GM23338 (cell line): ENCODE results near the gene SIGLEC8. TPM values are rescaled to one million over a fixed set of nuclear protein-coding genes. Genes with fewer than 3 reads are reported as not detected.

Source experiments
- ATAC-seq: fragments of 200-7000 bp; cut with Tn5 transposase; 3 replicates; pipeline ENCODE4 v1.9.1; 2020
- DNase-seq: peaks from one replicate; pipeline ENCODE4 v3.0.0-alpha.2; 2015; ENCODE audit warnings: low spot score
- H2AFZ ChIP-seq: fragments of 200-600 bp; sonication (generic); 2 replicates; pipeline ENCODE4 v1.8.0; 2016; ENCODE audit warnings: antibody characterized with exemption, mild to moderate bottlenecking, moderate library complexity
- H3F3A ChIP-seq: fragments of 200-600 bp; sonication (generic); replicated peaks from 2 replicates; pipeline ENCODE4 v1.8.0; 2017; ENCODE audit warnings: antibody characterized with exemption, mixed run types, low read depth
- H3K27ac ChIP-seq: fragments of 200-600 bp; sonication (generic); 2 replicates; pipeline ENCODE4 v1.6.1; 2016; ENCODE audit warnings: low read depth
- H3K27me3 ChIP-seq: fragments of 200-600 bp; sonication (generic); 2 replicates; pipeline ENCODE4 v1.8.0; 2016; ENCODE audit warnings: mild to moderate bottlenecking, mixed run types, moderate library complexity; ENCODE audit not compliant: insufficient read depth
- H3K36me3 ChIP-seq: fragments of 200-600 bp; sonication (generic); 2 replicates; pipeline ENCODE4 v1.8.0; 2016; ENCODE audit warnings: mild to moderate bottlenecking; ENCODE audit not compliant: insufficient read depth
- H3K4me1 ChIP-seq: fragments of 200-600 bp; sonication (generic); 2 replicates; pipeline ENCODE4 v1.8.0; 2016; ENCODE audit warnings: mild to moderate bottlenecking, moderate library complexity; ENCODE audit not compliant: insufficient read depth
- H3K4me2 ChIP-seq: fragments of 200-600 bp; sonication (generic); 2 replicates; pipeline ENCODE4 v1.7.1; 2017; ENCODE audit warnings: mixed run types
- H3K4me3 ChIP-seq: fragments of 200-600 bp; sonication (generic); 2 replicates; pipeline ENCODE4 v1.6.1; 2016; ENCODE audit warnings: mixed run types
- H3K79me2 ChIP-seq: fragments of 200-600 bp; sonication (generic); replicated peaks from 2 replicates; pipeline ENCODE4 v1.8.0; 2017; ENCODE audit warnings: mild to moderate bottlenecking; ENCODE audit not compliant: insufficient read depth
- H3K9me2 ChIP-seq: fragments of 200-600 bp; sonication (generic); 2 replicates; pipeline ENCODE4 v1.8.0; 2017; ENCODE audit not compliant: insufficient read depth
- H4K20me1 ChIP-seq: fragments of 200-600 bp; sonication (generic); replicated peaks from 2 replicates; pipeline ENCODE4 v1.8.0; 2017; ENCODE audit warnings: mild to moderate bottlenecking; ENCODE audit not compliant: insufficient read depth
- H3K27ac Mint-ChIP-seq: 2 replicates; pipeline ENCODE4 v1.8.0; 2020; ENCODE audit warnings: inconsistent platforms, mild to moderate bottlenecking, moderate library complexity, mixed read lengths
- H3K27me3 Mint-ChIP-seq: 3 replicates; pipeline ENCODE4 v1.8.0; 2022; ENCODE audit warnings: low read depth, mild to moderate bottlenecking, moderate library complexity, mixed read lengths, inconsistent platforms; ENCODE audit not compliant: insufficient read depth, poor library complexity
- H3K36me3 Mint-ChIP-seq: 3 replicates; pipeline ENCODE4 v1.8.0; 2021; ENCODE audit warnings: low read depth, mild to moderate bottlenecking, inconsistent platforms, moderate library complexity, mixed read lengths
- H3K4me1 Mint-ChIP-seq: 3 replicates; pipeline ENCODE4 v1.8.0; 2020; ENCODE audit warnings: mild to moderate bottlenecking, inconsistent platforms, mixed read lengths
- H3K4me3 Mint-ChIP-seq: 3 replicates; pipeline ENCODE4 v1.8.0; 2021; ENCODE audit warnings: moderate library complexity, mild to moderate bottlenecking, inconsistent platforms, mixed read lengths
- H3K9me3 Mint-ChIP-seq: 3 replicates; pipeline ENCODE4 v1.8.0; 2020; ENCODE audit warnings: moderate library complexity, mild to moderate bottlenecking, inconsistent platforms, mixed read lengths
- CREB1 ChIP-seq: fragments of 250-450 bp; sonication (Bioruptor Pico); IDR thresholded peaks from 2 replicates; pipeline ENCODE4 v1.5.0; 2020; ENCODE audit warnings: low read depth, mild to moderate bottlenecking, moderate library complexity
- EZH2 ChIP-seq: fragments of 200-600 bp; sonication (generic); IDR thresholded peaks from one replicate; pipeline ENCODE4 v1.8.0; 2017; ENCODE audit warnings: antibody characterized with exemption, mild to moderate bottlenecking, low read depth; ENCODE audit not compliant: unreplicated experiment
- EZH2phosphoT487 ChIP-seq: fragments of 200-600 bp; sonication (generic); IDR thresholded peaks from one replicate; pipeline ENCODE4 v1.8.1; 2018; ENCODE audit warnings: antibody characterized with exemption; ENCODE audit not compliant: unreplicated experiment
- JUNB ChIP-seq: IDR thresholded peaks from one replicate; pipeline ENCODE4 v1.6.1; 2016; ENCODE audit warnings: antibody characterized with exemption; ENCODE audit not compliant: unreplicated experiment
- NANOG ChIP-seq: IDR thresholded peaks from 2 replicates; pipeline ENCODE4 v1.6.1; 2016; ENCODE audit warnings: antibody characterized with exemption, borderline replicate concordance
- POLR2AphosphoS5 ChIP-seq: IDR thresholded peaks from 2 replicates; pipeline ENCODE4 v1.6.1; 2016; ENCODE audit warnings: antibody characterized with exemption, low read depth
- STAT1 ChIP-seq: IDR thresholded peaks from one replicate; pipeline ENCODE4 v1.6.1; 2016; ENCODE audit warnings: antibody characterized with exemption; ENCODE audit not compliant: unreplicated experiment
- ZNF114 ChIP-seq: fragments of 250-450 bp; sonication (Bioruptor Pico); IDR thresholded peaks from 2 replicates; pipeline ENCODE4 v1.5.0; 2020; ENCODE audit warnings: mild to moderate bottlenecking, moderate library complexity
- ZNF331 ChIP-seq: fragments of 250-450 bp; sonication (Bioruptor Pico); IDR thresholded peaks from 2 replicates; pipeline ENCODE4 v1.5.0; 2020; ENCODE audit warnings: low read depth, mild to moderate bottlenecking, moderate library complexity
- polyA plus RNA-seq: library from polyadenylated mRNA; unstranded; fragments of >200 nt; fragmentation: Nextera tagmentation; extraction: Ambion mirVana; gene quantifications from 2 replicates; pipeline ENCODE4 v1.2.1, GENCODE V29; 2016
- total RNA-seq: library from RNA; depleted of rRNA; stranded (reverse); fragments of >200 nt; shearing (Covaris generic); gene quantifications from 2 replicates; pipeline ENCODE4 v1.2.3, GENCODE V29; 2014
- TF ChIP-seq, protein P1 (sequence below): IDR thresholded peaks from 2 replicates; pipeline ENCODE4 v1.6.1; 2016; ENCODE audit warnings: antibody characterized with exemption
- TF ChIP-seq, protein P2 (sequence below): IDR thresholded peaks from one replicate; pipeline ENCODE4 v1.6.1; 2018; ENCODE audit warnings: antibody characterized with exemption; ENCODE audit not compliant: unreplicated experiment
- TF ChIP-seq, protein P3 (sequence below): fragments of 250-450 bp; sonication (Bioruptor Pico); IDR thresholded peaks from 2 replicates; pipeline ENCODE4 v1.5.0; 2020; ENCODE audit warnings: mild to moderate bottlenecking, moderate library complexity
- TF ChIP-seq, protein P4 (sequence below), 2 experiments: fragments of 200-600 bp in 1 of 2; sonication (generic) in 1 of 2; conservative IDR thresholded peaks; 2 replicates each; pipeline versions ENCODE4 v1.5.1 to v1.6.1; 2016 to 2017; ENCODE audit warnings: antibody characterized with exemption in 2 of 2, low read depth in 2 of 2, mild to moderate bottlenecking in 2 of 2, moderate library complexity in 1 of 2

Gene SIGLEC8
- total and polyA plus RNA-seq, 2 experiments from 2014 or later, result not detected

DNA sequence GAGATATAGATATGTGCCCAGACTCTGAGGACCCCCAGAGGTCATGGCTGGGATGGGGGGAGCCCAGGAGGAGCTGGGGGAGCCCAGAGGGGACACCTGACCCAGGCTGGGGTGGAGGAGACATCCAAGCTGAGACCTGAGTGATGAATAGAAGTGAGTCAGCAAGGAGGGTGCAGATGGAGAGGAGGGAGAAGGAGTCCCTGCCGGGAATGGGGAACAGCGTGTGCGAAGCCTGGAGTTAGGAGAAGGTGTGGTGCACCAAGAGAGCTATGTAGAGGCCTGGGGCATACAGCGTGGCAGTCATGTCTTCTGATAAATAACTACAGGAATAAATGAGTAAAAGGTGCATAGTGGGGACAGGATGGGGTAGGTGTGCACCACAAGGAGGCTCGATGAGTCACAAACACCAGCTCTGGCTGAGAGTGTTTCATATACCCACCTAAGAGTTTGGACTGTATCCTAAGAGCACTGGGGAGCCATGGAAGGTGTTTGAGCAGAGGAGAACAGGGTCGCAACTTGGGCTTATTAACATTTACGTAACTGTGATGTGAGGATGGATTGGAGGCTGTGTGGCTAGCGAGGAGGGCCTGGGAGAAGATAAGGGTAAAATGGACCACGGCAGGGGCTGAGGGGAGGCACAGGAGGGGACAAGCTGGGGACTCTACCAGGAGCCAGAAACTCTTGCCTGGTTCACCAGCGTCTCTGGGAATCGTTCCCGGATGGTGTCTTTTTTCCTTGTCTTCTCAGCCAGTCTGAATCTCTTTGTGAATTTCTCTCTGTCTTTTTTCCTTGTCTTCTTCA is 21.5 kb upstream of the SIGLEC8 start:
- H3K4me2 ChIP-seq, result no peak overlapping the region
- H3K4me1 Mint-ChIP-seq, result no peaks in the 10 kb centered on the region
- H3K4me3 Mint-ChIP-seq, result no peak overlapping the region
- H3K36me3 ChIP-seq, result no peaks in the 10 kb centered on the region
- H3K27ac Mint-ChIP-seq, result no peak overlapping the region
- H3F3A ChIP-seq, result no peaks in the 10 kb centered on the region
- H3K79me2 ChIP-seq, result no peaks in the 10 kb centered on the region
- H3K27me3 Mint-ChIP-seq, result peaks cover 14% of the 10 kb centered on the region
- no peaks in the 10 kb centered on the region for H3K27me3 ChIP-seq
- H3K36me3 Mint-ChIP-seq, result peaks cover 32% of the 10 kb centered on the region
- H4K20me1 ChIP-seq, result no peaks in the 10 kb centered on the region
- H3K4me1 ChIP-seq, result no peaks in the 10 kb centered on the region
- H3K9me2 ChIP-seq, result peaks cover 5% of the 10 kb centered on the region; the same call in 1 of the 2 replicates
- H2AFZ ChIP-seq, result no peak overlapping the region
- no peak overlapping the region for H3K4me3 ChIP-seq
- DNase-seq (no peak), ATAC-seq (no peak)
- H3K9me3 Mint-ChIP-seq, result peaks cover 91% of the 10 kb centered on the region
- no peak overlapping the region for H3K27ac ChIP-seq
- TF ChIP-seq, protein P1, sequence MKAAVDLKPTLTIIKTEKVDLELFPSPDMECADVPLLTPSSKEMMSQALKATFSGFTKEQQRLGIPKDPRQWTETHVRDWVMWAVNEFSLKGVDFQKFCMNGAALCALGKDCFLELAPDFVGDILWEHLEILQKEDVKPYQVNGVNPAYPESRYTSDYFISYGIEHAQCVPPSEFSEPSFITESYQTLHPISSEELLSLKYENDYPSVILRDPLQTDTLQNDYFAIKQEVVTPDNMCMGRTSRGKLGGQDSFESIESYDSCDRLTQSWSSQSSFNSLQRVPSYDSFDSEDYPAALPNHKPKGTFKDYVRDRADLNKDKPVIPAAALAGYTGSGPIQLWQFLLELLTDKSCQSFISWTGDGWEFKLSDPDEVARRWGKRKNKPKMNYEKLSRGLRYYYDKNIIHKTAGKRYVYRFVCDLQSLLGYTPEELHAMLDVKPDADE, result no peak
- no peak for TF ChIP-seq CREB1 (CRISPR knock-in tag)
- no peak for TF ChIP-seq STAT1
- TF ChIP-seq, protein P2, sequence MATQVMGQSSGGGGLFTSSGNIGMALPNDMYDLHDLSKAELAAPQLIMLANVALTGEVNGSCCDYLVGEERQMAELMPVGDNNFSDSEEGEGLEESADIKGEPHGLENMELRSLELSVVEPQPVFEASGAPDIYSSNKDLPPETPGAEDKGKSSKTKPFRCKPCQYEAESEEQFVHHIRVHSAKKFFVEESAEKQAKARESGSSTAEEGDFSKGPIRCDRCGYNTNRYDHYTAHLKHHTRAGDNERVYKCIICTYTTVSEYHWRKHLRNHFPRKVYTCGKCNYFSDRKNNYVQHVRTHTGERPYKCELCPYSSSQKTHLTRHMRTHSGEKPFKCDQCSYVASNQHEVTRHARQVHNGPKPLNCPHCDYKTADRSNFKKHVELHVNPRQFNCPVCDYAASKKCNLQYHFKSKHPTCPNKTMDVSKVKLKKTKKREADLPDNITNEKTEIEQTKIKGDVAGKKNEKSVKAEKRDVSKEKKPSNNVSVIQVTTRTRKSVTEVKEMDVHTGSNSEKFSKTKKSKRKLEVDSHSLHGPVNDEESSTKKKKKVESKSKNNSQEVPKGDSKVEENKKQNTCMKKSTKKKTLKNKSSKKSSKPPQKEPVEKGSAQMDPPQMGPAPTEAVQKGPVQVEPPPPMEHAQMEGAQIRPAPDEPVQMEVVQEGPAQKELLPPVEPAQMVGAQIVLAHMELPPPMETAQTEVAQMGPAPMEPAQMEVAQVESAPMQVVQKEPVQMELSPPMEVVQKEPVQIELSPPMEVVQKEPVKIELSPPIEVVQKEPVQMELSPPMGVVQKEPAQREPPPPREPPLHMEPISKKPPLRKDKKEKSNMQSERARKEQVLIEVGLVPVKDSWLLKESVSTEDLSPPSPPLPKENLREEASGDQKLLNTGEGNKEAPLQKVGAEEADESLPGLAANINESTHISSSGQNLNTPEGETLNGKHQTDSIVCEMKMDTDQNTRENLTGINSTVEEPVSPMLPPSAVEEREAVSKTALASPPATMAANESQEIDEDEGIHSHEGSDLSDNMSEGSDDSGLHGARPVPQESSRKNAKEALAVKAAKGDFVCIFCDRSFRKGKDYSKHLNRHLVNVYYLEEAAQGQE, result no peak
- TF ChIP-seq, protein P3, sequence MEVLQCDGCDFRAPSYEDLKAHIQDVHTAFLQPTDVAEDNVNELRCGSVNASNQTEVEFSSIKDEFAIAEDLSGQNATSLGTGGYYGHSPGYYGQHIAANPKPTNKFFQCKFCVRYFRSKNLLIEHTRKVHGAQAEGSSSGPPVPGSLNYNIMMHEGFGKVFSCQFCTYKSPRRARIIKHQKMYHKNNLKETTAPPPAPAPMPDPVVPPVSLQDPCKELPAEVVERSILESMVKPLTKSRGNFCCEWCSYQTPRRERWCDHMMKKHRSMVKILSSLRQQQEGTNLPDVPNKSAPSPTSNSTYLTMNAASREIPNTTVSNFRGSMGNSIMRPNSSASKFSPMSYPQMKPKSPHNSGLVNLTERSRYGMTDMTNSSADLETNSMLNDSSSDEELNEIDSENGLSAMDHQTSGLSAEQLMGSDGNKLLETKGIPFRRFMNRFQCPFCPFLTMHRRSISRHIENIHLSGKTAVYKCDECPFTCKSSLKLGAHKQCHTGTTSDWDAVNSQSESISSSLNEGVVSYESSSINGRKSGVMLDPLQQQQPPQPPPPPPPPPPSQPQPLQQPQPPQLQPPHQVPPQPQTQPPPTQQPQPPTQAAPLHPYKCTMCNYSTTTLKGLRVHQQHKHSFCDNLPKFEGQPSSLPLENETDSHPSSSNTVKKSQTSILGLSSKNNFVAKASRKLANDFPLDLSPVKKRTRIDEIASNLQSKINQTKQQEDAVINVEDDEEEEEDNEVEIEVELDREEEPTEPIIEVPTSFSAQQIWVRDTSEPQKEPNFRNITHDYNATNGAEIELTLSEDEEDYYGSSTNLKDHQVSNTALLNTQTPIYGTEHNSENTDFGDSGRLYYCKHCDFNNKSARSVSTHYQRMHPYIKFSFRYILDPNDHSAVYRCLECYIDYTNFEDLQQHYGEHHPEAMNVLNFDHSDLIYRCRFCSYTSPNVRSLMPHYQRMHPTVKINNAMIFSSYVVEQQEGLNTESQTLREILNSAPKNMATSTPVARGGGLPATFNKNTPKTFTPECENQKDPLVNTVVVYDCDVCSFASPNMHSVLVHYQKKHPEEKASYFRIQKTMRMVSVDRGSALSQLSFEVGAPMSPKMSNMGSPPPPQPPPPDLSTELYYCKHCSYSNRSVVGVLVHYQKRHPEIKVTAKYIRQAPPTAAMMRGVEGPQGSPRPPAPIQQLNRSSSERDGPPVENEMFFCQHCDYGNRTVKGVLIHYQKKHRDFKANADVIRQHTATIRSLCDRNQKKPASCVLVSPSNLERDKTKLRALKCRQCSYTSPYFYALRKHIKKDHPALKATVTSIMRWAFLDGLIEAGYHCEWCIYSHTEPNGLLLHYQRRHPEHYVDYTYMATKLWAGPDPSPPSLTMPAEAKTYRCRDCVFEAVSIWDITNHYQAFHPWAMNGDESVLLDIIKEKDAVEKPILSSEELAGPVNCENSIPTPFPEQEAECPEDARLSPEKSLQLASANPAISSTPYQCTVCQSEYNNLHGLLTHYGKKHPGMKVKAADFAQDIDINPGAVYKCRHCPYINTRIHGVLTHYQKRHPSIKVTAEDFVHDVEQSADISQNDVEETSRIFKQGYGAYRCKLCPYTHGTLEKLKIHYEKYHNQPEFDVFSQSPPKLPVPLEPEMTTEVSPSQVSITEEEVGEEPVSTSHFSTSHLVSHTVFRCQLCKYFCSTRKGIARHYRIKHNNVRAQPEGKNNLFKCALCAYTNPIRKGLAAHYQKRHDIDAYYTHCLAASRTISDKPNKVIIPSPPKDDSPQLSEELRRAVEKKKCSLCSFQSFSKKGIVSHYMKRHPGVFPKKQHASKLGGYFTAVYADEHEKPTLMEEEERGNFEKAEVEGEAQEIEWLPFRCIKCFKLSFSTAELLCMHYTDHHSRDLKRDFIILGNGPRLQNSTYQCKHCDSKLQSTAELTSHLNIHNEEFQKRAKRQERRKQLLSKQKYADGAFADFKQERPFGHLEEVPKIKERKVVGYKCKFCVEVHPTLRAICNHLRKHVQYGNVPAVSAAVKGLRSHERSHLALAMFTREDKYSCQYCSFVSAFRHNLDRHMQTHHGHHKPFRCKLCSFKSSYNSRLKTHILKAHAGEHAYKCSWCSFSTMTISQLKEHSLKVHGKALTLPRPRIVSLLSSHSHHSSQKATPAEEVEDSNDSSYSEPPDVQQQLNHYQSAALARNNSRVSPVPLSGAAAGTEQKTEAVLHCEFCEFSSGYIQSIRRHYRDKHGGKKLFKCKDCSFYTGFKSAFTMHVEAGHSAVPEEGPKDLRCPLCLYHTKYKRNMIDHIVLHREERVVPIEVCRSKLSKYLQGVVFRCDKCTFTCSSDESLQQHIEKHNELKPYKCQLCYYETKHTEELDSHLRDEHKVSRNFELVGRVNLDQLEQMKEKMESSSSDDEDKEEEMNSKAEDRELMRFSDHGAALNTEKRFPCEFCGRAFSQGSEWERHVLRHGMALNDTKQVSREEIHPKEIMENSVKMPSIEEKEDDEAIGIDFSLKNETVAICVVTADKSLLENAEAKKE, result no peak
- no peak for TF ChIP-seq NANOG
- TF ChIP-seq JUNB, result no peak
- TF ChIP-seq, protein P4, sequence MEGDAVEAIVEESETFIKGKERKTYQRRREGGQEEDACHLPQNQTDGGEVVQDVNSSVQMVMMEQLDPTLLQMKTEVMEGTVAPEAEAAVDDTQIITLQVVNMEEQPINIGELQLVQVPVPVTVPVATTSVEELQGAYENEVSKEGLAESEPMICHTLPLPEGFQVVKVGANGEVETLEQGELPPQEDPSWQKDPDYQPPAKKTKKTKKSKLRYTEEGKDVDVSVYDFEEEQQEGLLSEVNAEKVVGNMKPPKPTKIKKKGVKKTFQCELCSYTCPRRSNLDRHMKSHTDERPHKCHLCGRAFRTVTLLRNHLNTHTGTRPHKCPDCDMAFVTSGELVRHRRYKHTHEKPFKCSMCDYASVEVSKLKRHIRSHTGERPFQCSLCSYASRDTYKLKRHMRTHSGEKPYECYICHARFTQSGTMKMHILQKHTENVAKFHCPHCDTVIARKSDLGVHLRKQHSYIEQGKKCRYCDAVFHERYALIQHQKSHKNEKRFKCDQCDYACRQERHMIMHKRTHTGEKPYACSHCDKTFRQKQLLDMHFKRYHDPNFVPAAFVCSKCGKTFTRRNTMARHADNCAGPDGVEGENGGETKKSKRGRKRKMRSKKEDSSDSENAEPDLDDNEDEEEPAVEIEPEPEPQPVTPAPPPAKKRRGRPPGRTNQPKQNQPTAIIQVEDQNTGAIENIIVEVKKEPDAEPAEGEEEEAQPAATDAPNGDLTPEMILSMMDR (conservative IDR thresholded peaks at IDR 0.05; ENCODE audit: low read depth in 2 of 2), result no peak
- TF ChIP-seq EZH2phosphoT487, result no peak
- no peak for TF ChIP-seq POLR2AphosphoS5
- TF ChIP-seq ZNF114 (CRISPR knock-in tag), result no peak
- no peak for TF ChIP-seq EZH2
- no peak for TF ChIP-seq ZNF331
